GM18520 (cell line): ENCODE results near the gene PON3.
"Not testable (repeated sequence)": the region's sequence is repeated elsewhere in the genome, so short reads cannot be mapped to it uniquely, and the experiment has no call there.

Experiments
- ATAC-seq: cut with Tn5 transposase; IDR thresholded peaks from one replicate; pipeline ENCODE4 v1.9.1; 2021; ENCODE audit not compliant: unreplicated experiment

Gene PON3

GRCh38 chr7:95412075-95412474 is 15.9 kb upstream of the PON3 start:
- ATAC-seq: no peak

GRCh38 chr7:95411666-95412065 is 15.5 kb upstream of the PON3 start:
- ATAC-seq: no peak

- ATAC-seq: no peak
Measured at GRCh38 chr7:95411036-95411435, 14.9 kb upstream of the PON3 start.

- ATAC-seq: no peak
Measured at GRCh38 chr7:95407751-95408150, 11.6 kb upstream of the PON3 start.

GRCh38 chr7:95405800-95406199 is 9.6 kb upstream of the PON3 start:
- no peak for ATAC-seq

GRCh38 chr7:95405208-95405607 is 9.0 kb upstream of the PON3 start:
- no peak for ATAC-seq

- ATAC-seq: no peak
Measured at GRCh38 chr7:95404316-95404865, 8.2 kb upstream of the PON3 start.

GRCh38 chr7:95398155-95398940 is 2.2 kb upstream of the PON3 start:
- no peak for ATAC-seq

GRCh38 chr7:95397381-95397780 is 1.2 kb upstream of the PON3 start:
- no peak for ATAC-seq

- no peak for ATAC-seq
Measured at GRCh38 chr7:95395755-95396135, 430 bp downstream of the PON3 start.

GRCh38 chr7:95394370-95394769 is 1.8 kb downstream of the PON3 start:
- ATAC-seq: no peak

- ATAC-seq: no peak
Measured at GRCh38 chr7:95391761-95392160, 4.4 kb downstream of the PON3 start.

GRCh38 chr7:95389516-95389915 is 6.7 kb downstream of the PON3 start:
- no peak for ATAC-seq

GRCh38 chr7:95379457-95379856 is 16.7 kb downstream of the PON3 start:
- not testable (repeated sequence) for ATAC-seq

GRCh38 chr7:95376632-95377400 is 19.4 kb downstream of the PON3 start:
- no peak for ATAC-seq

- no peak for ATAC-seq
Measured at GRCh38 chr7:95375591-95376257, 20.5 kb downstream of the PON3 start.

GRCh38 chr7:95373323-95373722 is 22.9 kb downstream of the PON3 start:
- no peak for ATAC-seq

- ATAC-seq: no peak
Measured at GRCh38 chr7:95368235-95368634, 27.9 kb downstream of the PON3 start.

- no peak for ATAC-seq
Measured at GRCh38 chr7:95367606-95368005, 28.6 kb downstream of the PON3 start.

- ATAC-seq: no peak
Measured at GRCh38 chr7:95365151-95365550, 31.0 kb downstream of the PON3 start.

GRCh38 chr7:95357623-95358022 is 38.6 kb downstream of the PON3 start:
- no peak for ATAC-seq
